GM12864 (cell line): ENCODE data around the gene ABCA4.

Source experiments
- DNase-seq: peaks from one replicate; pipeline ENCODE4 v3.0.0-alpha.2; 2011; ENCODE audit warnings: low read depth
- H3K4me3 ChIP-seq: 2 replicates; pipeline ENCODE4 v1.5.1; 2011; ENCODE audit warnings: mild to moderate bottlenecking, low read depth, low read length, control low read depth
- TF ChIP-seq, protein P1 (sequence below): IDR thresholded peaks from 2 replicates; pipeline ENCODE4 v1.5.1; 2011; ENCODE audit warnings: low read depth, mild to moderate bottlenecking, moderate library complexity, low read length, control low read depth, inconsistent platforms; ENCODE audit errors: missing control alignments

The ABCA4 gene

DNA sequence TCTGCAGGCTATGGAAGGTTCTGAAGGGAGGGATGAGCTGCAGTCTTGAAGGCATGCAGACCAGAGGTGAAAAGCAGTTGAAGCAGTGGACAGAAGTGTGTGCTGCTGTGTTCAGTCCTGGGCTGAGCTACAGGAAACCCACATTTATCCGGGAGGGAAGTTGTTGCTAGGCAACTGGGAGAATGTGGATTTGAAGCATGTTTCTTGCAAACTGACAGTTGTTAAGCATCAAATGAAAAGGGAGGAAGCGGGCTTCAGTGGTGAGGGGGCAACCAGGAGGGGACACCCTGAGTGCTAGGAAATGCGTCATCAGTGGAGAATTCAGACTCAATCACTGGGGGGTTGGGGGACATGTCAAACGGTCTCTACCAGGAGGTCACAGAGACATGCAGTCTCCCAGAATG lies 28.7 kb downstream of the ABCA4 start:
- no peak overlapping the region for H3K4me3 ChIP-seq
- TF ChIP-seq, protein P1, sequence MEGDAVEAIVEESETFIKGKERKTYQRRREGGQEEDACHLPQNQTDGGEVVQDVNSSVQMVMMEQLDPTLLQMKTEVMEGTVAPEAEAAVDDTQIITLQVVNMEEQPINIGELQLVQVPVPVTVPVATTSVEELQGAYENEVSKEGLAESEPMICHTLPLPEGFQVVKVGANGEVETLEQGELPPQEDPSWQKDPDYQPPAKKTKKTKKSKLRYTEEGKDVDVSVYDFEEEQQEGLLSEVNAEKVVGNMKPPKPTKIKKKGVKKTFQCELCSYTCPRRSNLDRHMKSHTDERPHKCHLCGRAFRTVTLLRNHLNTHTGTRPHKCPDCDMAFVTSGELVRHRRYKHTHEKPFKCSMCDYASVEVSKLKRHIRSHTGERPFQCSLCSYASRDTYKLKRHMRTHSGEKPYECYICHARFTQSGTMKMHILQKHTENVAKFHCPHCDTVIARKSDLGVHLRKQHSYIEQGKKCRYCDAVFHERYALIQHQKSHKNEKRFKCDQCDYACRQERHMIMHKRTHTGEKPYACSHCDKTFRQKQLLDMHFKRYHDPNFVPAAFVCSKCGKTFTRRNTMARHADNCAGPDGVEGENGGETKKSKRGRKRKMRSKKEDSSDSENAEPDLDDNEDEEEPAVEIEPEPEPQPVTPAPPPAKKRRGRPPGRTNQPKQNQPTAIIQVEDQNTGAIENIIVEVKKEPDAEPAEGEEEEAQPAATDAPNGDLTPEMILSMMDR = no peak
- DNase-seq = no peak

DNA sequence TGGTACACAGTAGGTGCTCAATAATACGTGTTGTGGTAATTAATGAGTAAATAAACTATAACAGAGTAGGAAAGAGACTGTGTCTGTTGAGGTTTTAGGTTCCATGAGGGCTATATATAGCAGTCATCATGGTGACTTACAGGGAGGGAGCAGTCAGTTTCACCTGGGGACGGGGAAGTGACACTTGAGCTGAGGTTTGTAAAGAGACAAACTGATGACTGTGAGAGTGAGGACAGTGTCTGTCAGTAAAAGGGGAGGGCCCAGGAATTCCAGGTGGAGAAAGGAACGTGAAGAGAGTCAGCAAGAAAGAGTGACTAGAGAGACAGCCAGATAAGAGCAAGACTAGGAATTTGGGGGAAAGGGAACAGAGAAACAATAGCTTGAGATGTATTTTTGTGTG lies 30.2 kb downstream of the ABCA4 start:
- H3K4me3 ChIP-seq = no peak overlapping the region
- TF ChIP-seq, protein P1 = no peak
- DNase-seq = no peak

GRCh38 chr1:94087193-94087592 lies 33.8 kb downstream of the ABCA4 start:
- no peak for DNase-seq
- TF ChIP-seq, protein P1 = no peak
- H3K4me3 ChIP-seq = no peak overlapping the region

DNA sequence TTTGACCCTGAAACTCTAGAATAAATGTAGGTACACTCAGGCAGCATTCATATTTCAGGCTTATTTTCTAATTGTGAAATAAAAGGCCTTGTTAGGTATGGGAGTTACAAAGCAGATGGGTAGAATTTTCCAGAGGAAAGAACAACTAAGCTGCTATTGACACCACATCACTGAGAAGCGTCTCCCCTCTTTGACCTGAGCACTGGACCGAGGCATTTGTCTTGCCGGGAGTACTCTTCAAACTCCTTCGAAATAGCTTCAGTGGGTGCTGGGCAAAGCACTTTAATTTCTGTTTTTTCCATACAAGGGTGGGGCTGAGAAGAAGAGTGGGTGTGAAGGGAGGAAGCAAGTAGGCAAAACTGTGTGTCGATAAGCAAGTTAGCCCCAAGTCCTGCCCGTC lies 36.4 kb downstream of the ABCA4 start:
- H3K4me3 ChIP-seq = no peak overlapping the region
- DNase-seq = no peak
- TF ChIP-seq, protein P1 = no peak

- no peak for DNase-seq
- H3K4me3 ChIP-seq = no peak overlapping the region
- TF ChIP-seq, protein P1 = no peak
Observed at GRCh38 chr1:94084085-94084484, 36.9 kb downstream of the ABCA4 start.

DNA sequence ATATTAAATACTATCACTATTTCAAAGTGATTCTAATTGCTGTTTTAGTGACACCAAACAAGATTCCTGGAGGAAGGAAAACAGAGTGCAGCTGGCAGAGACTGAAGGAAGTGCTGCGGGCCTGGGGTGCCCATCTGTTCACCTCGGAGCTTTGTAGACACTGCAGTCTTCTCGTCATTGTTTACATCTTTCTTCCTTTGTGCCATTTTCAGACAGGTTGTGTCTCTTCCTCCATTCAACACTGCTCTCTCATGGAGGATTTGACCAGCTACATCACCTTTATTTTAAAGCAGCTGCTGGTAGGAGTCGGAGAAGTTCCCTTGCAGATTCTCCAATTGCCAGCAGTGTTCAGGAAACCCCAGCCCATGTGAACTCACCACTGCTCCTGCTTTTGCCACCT lies 37.3 kb downstream of the ABCA4 start:
- H3K4me3 ChIP-seq = no peak overlapping the region
- no peak for DNase-seq
- TF ChIP-seq, protein P1 = no peak

DNA sequence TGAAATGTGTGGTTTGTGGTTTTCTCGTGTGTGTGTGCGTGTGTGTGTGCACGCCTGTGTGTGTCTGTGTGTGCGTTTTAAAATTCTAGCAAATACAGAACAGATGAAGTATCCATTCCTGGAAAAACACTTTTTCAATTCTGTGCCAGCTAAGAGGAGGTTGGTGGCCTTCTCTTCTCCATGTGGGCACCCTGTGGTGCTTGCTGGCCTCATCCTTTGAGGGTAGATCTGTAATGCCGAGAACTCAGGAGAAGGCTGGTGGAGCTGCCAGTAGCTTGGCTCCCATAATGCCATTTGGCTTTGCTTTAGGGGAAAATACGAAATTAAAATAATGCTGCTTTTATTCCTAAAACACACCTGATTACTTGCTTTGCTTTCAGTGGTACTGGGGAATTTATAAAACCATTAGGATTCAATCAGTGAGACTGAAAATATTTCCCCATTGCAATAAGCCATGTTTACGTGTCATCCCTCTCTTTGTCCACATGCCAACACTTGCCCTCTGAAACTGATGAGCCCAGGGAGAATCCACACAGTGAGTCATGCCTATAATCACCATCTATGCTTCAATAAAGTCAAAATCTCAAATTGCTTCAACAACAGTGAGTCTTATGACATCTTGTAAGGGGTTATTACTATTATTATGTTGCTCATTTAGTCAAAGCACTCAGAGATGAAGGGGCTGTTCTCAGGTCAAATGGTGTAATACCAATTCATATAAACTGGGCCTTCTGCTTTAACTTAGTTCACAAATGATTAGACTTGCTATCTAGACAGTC lies 39.2 kb downstream of the ABCA4 start:
- H3K4me3 ChIP-seq = no peak overlapping the region
- no peak for DNase-seq
- TF ChIP-seq, protein P1 = no peak
